Activated CD8-positive, alpha-beta memory T cell treated with anti-CD3 and anti-CD28 coated beads for 1 hour (primary cell): Measurements from ENCODE around the gene ARHGAP26.

Experiments used
- DNase-seq, 2 donors: peaks; one replicate each; pipeline ENCODE4 v3.0.0-alpha.2; 2020; ENCODE audit warnings: low read depth in 1 of 2; ENCODE audit errors: extremely low read depth in 1 of 2

ARHGAP26 gene

GRCh38 chr5:143229426-143229895 lies 459.3 kb downstream of the ARHGAP26 start:
- no peak for DNase-seq

GRCh38 chr5:143229896-143230675 lies 459.9 kb downstream of the ARHGAP26 start:
- no peak for DNase-seq

- DNase-seq = no peak
These were observed 460.5 kb downstream of the ARHGAP26 start for GRCh38 chr5:143230676-143230996.

GRCh38 chr5:143231416-143231815 lies 461.2 kb downstream of the ARHGAP26 start:
- DNase-seq = no peak

- DNase-seq = no peak
These were observed 462.0 kb downstream of the ARHGAP26 start for GRCh38 chr5:143231973-143232812.

- no peak for DNase-seq
These were observed 462.9 kb downstream of the ARHGAP26 start for GRCh38 chr5:143233031-143233430.

- DNase-seq = no peak
These were observed 464.1 kb downstream of the ARHGAP26 start for GRCh38 chr5:143234162-143234842.

- DNase-seq = no peak
These were observed 465.2 kb downstream of the ARHGAP26 start for GRCh38 chr5:143235423-143235822.

GRCh38 chr5:143236682-143237081 lies 466.5 kb downstream of the ARHGAP26 start:
- DNase-seq = no peak

- DNase-seq = no peak
These were observed 467.5 kb downstream of the ARHGAP26 start for GRCh38 chr5:143237664-143238063.

GRCh38 chr5:143238620-143239019 lies 468.4 kb downstream of the ARHGAP26 start:
- DNase-seq = no peak

- no peak for DNase-seq
These were observed 469.8 kb downstream of the ARHGAP26 start for GRCh38 chr5:143239882-143240518.

GRCh38 chr5:143241892-143242291 lies 471.7 kb downstream of the ARHGAP26 start:
- no peak for DNase-seq

- DNase-seq = no peak
These were observed 472.9 kb downstream of the ARHGAP26 start for GRCh38 chr5:143243103-143243502.

- DNase-seq = no peak
These were observed 474.0 kb downstream of the ARHGAP26 start for GRCh38 chr5:143244000-143244736.

- DNase-seq = no peak
These were observed 474.8 kb downstream of the ARHGAP26 start for GRCh38 chr5:143244990-143245389.

GRCh38 chr5:143245929-143246561 lies 475.9 kb downstream of the ARHGAP26 start:
- DNase-seq = no peak

GRCh38 chr5:143247134-143247815 lies 477.1 kb downstream of the ARHGAP26 start:
- no peak for DNase-seq

GRCh38 chr5:143248391-143248790 lies 478.2 kb downstream of the ARHGAP26 start:
- DNase-seq = no peak
